A673 (cell line): ENCODE results near the gene CALM3. TPM values are rescaled to one million over a fixed set of nuclear protein-coding genes. Genes with fewer than 3 reads are reported as not detected.

Experiments used
- BruUV-seq: library from RNA; stranded (reverse); fragments of 400-500 nt; replicated peaks from 2 replicates; lab custom pipeline; 2021; lab: Mats Ljungman, UMichigan
- CTCF ChIA-PET: fragments of 300-600 bp; sonication (Branson Sonifier 250); formaldehyde crosslinking; loops from one replicate; lab custom pipeline; 2022; ENCODE audit warnings: antibody characterized with exemption; lab: Charles Lee
- POLR2A ChIA-PET: fragments of 300-600 bp; sonication (Branson Sonifier 250); formaldehyde crosslinking; loops from one replicate; lab custom pipeline; 2022; ENCODE audit warnings: antibody characterized with exemption; ENCODE audit not compliant: low non-redundant PET; lab: Charles Lee
- DNase-seq: peaks from one replicate; pipeline ENCODE4 v3.0.0-alpha.2; 2015; ENCODE audit warnings: low spot score
- H3K27ac ChIP-seq: fragments of 200-600 bp; sonication (generic); 2 replicates; pipeline ENCODE4 v1.5.1; 2016; ENCODE audit warnings: mixed run types, low read depth, mild to moderate bottlenecking, mixed read lengths, antibody characterized with exemption, low read length; ENCODE audit not compliant: poor library complexity, severe bottlenecking
- H3K27me3 ChIP-seq: fragments of 200-600 bp; sonication (generic); replicated peaks from 2 replicates; pipeline ENCODE4 v1.6.1; 2017; ENCODE audit warnings: mixed run types, low read depth, mild to moderate bottlenecking, mixed read lengths, antibody characterized with exemption, low read length; ENCODE audit not compliant: insufficient read depth, poor library complexity
- H3K36me3 ChIP-seq: fragments of 200-600 bp; sonication (generic); 2 replicates; pipeline ENCODE4 v1.6.1; 2016; ENCODE audit warnings: mixed run types, mild to moderate bottlenecking, mixed read lengths, antibody characterized with exemption, low read length; ENCODE audit not compliant: insufficient read depth, poor library complexity, severe bottlenecking
- H3K4me1 ChIP-seq: fragments of 200-600 bp; sonication (generic); 2 replicates; pipeline ENCODE4 v1.6.1; 2017; ENCODE audit warnings: mixed run types, mild to moderate bottlenecking, mixed read lengths, antibody characterized with exemption, low read length; ENCODE audit not compliant: insufficient read depth, poor library complexity, severe bottlenecking
- H3K4me3 ChIP-seq: fragments of 200-600 bp; sonication (generic); 2 replicates; pipeline ENCODE4 v1.5.1; 2016; ENCODE audit warnings: low read depth, mixed run types, mild to moderate bottlenecking, mixed read lengths, low read length; ENCODE audit not compliant: poor library complexity, severe bottlenecking
- H3K9me3 ChIP-seq: fragments of 200-600 bp; sonication (generic); 2 replicates; pipeline ENCODE4 v1.6.1; 2016; ENCODE audit warnings: mixed run types, low read depth, mild to moderate bottlenecking, mixed read lengths, antibody characterized with exemption, low read length; ENCODE audit not compliant: poor library complexity, severe bottlenecking
- CTCF ChIP-seq: fragments of 300-800, 200-600 bp; sonication (generic); conservative IDR thresholded peaks from 2 replicates; pipeline ENCODE4 v1.5.1; 2017; ENCODE audit warnings: low read depth, mild to moderate bottlenecking, antibody characterized with exemption, low read length, moderate library complexity, mixed read lengths
- EZH2 ChIP-seq: fragments of 200-600 bp; sonication (generic); IDR thresholded peaks from 2 replicates; pipeline ENCODE4 v1.6.1; 2017; ENCODE audit warnings: borderline replicate concordance, low read depth, mild to moderate bottlenecking, mixed read lengths, antibody characterized with exemption, low read length; ENCODE audit not compliant: poor library complexity, severe bottlenecking
- intact Hi-C: fragments of 100-400 bp; cut with micrococcal nuclease; formaldehyde crosslinking; loops from one replicate; pipeline ENCODE4 v1.10.0; 2022; ENCODE audit not compliant: unreplicated experiment
- total RNA-seq: library from RNA; stranded (reverse); gene quantifications from 2 replicates; pipeline ENCODE4 v1.2.3, GENCODE V29; 2021

Gene CALM3
- total RNA-seq, 1 experiment from 2014 or later = 272 TPM

DNA sequence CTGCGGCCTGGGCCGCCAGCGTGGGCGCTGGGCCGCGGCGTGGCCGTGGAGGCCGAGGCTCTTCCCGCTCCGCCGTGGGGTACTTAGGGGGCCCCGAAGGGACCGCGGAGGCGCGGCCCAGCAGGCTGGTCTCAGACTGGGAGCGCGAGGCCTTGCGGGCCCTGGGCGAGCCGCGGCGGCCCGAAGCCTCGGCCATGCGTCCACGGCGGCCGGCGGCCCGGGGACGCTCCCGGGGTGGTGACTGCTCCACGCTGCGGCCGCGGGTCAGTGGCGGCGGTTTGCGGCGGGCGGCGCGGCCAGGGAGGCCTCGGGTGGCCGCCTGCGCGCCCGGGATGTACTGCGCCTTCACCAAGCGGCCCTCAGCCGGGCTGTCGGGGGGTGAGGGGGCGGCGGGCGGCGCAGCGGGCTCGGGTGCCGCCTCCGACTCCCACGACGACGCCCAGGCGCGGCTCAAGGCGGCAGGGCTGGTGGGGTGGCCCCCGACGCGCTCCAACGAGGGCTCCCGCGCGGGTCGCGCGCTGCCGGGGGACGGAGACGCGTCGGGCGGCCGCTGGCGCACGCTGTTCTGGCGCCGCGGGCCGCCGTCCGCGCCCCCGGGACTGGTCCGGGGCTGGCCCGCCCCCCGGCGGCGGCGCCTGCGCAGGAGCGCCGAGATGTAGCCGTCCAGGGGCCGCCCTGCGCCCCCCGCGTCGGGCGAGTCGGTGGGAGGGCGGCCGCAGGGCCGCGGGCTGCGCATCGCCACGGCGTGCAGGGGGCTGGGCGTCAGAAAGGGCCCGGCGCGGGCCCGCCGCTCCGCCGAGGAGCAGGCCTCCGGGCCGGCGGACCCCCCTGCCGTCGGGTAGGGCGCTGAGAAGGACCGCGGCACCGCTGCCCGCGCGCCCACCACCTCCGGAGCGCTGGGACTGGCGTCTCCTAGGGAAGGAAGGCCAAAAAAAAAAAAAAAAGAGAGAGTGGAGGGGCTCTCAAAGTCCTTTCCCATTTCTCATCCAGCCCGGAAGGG, 48.1 kb downstream of the CALM3 start:
- no peak for DNase-seq
- intact Hi-C loops = no loop called here
- ChIA-PET POLR2A (no interaction called here), CTCF (no interaction called here)
- no peaks in the 10 kb centered on the region for H3K9me3 ChIP-seq
- BruUV-seq = no TSS peak
- H3K4me1 ChIP-seq = no peaks in the 10 kb centered on the region
- H3K36me3 ChIP-seq = no peaks in the 10 kb centered on the region
- no peaks in the 10 kb centered on the region for H3K27me3 ChIP-seq
- H3K4me3 ChIP-seq = no peak overlapping the region
- H3K27ac ChIP-seq = no peak overlapping the region
- TF ChIP-seq CTCF (no peak), EZH2 (no peak)

DNA sequence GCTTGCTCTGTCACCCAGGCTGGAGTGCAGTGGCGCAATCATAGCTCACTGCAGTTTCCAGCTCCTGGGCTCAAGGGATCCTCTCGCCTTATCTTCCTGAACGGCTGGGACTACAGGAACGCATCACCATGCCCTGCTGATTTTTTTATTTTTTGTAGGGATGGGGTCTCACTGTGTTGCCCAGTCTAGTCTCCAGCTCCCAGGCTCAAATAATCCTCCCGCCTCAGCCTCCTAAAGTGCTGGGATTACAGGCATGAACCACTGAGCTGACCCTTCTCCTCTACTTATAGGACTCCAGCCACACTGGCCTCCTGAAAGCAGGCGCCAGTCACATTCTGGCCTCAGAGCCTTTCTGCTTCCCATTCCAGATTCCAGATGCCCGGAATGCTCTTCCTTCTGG, 49.3 kb downstream of the CALM3 start:
- intact Hi-C loops = no loop called here
- ChIA-PET CTCF (no interaction called here), POLR2A (no interaction called here)
- BruUV-seq = no TSS peak
- DNase-seq = no peak
- H3K27me3 ChIP-seq = no peaks in the 10 kb centered on the region
- no peaks in the 10 kb centered on the region for H3K9me3 ChIP-seq
- no peak overlapping the region for H3K27ac ChIP-seq
- no peak overlapping the region for H3K4me3 ChIP-seq
- H3K36me3 ChIP-seq = no peaks in the 10 kb centered on the region
- H3K4me1 ChIP-seq = no peaks in the 10 kb centered on the region
- TF ChIP-seq CTCF (no peak), EZH2 (no peak)

DNA sequence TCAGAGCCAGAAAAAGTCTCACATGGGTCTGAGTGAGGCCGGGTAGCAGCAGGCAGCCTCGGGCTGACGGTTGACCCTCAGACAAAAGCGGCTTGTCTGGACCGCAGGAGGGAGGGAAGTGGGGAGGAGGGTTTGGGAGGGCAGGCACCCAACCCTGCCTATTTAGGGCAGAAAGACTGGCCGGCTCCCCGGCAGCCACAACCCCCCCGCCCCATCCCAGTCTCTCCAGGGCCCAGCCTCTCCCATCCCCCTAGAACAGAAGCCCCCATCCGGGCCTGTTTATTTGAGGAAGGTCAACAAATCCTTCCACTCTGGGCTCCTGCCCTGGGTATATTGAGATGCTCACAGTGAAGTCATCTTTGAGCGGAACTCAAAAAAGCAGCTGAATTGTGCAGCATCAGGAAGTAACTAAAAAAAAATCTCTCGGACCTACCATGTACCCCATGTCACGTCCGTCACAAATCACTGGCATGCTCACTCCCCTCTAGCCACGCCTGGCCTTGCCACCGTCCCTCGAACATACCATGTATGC, 53.6 kb downstream of the CALM3 start:
- H3K4me3 ChIP-seq = no peak overlapping the region
- DNase-seq = no peak
- intact Hi-C loops = no loop called here
- no TSS peak for BruUV-seq
- no peak for TF ChIP-seq CTCF
- TF ChIP-seq EZH2 = no peak
- CTCF ChIA-PET = interaction anchor here (0.6 kb wide), 1 partner anchor 13 kb away, joined by 9 read pairs; no protein-coding TSS in a partner anchor
- no peaks in the 10 kb centered on the region for H3K4me1 ChIP-seq
- no peaks in the 10 kb centered on the region for H3K9me3 ChIP-seq
- POLR2A ChIA-PET = no interaction called here
- no peaks in the 10 kb centered on the region for H3K27me3 ChIP-seq
- H3K36me3 ChIP-seq = no peaks in the 10 kb centered on the region
- no peak overlapping the region for H3K27ac ChIP-seq
